GM23248 (cell line): ENCODE measurements around the gene CCDC170. TPM values are rescaled to one million over a fixed set of nuclear protein-coding genes. Genes with fewer than 3 reads are reported as not detected.
"Not testable (repeated sequence)": the region's sequence is repeated elsewhere in the genome, so short reads cannot be mapped to it uniquely, and the experiment has no call there.

Experiments used
- DNase-seq: peaks from one replicate; pipeline ENCODE4 v3.0.0-alpha.2; 2015
- H2AFZ ChIP-seq: fragments of 200-600 bp; sonication (generic); 2 replicates; pipeline ENCODE4 v1.6.1; 2016; ENCODE audit warnings: antibody characterized with exemption
- H3F3A ChIP-seq: fragments of 200-600 bp; sonication (generic); 2 replicates; pipeline ENCODE4 v1.6.1; 2016; ENCODE audit warnings: mild to moderate bottlenecking, antibody characterized with exemption, mixed run types; ENCODE audit not compliant: insufficient read depth
- H3K27ac ChIP-seq: fragments of 200-600 bp; sonication (generic); 2 replicates; pipeline ENCODE4 v1.5.1; 2016; ENCODE audit warnings: mild to moderate bottlenecking
- H3K27me3 ChIP-seq: fragments of 200-600 bp; sonication (generic); replicated peaks from 2 replicates; pipeline ENCODE4 v1.6.1; 2016; ENCODE audit warnings: mild to moderate bottlenecking; ENCODE audit not compliant: insufficient read depth
- H3K36me3 ChIP-seq: fragments of 200-600 bp; sonication (generic); 2 replicates; pipeline ENCODE4 v1.6.1; 2016; ENCODE audit warnings: low read depth, mild to moderate bottlenecking
- H3K4me1 ChIP-seq: fragments of 200-600 bp; sonication (generic); 2 replicates; pipeline ENCODE4 v1.6.1; 2016; ENCODE audit warnings: mild to moderate bottlenecking; ENCODE audit not compliant: insufficient read depth
- H3K4me2 ChIP-seq: fragments of 200-600 bp; sonication (generic); one replicate; pipeline ENCODE4 v1.6.1; 2016; ENCODE audit warnings: mild to moderate bottlenecking; ENCODE audit not compliant: unreplicated experiment
- H3K4me3 ChIP-seq: fragments of 200-600 bp; sonication (generic); 2 replicates; pipeline ENCODE4 v1.5.1; 2016; ENCODE audit warnings: mild to moderate bottlenecking
- H3K79me2 ChIP-seq: fragments of 200-600 bp; sonication (generic); 2 replicates; pipeline ENCODE4 v1.6.1; 2016; ENCODE audit warnings: mild to moderate bottlenecking; ENCODE audit not compliant: insufficient read depth
- H3K9ac ChIP-seq: fragments of 200-600 bp; sonication (generic); 2 replicates; pipeline ENCODE4 v1.6.1; 2016; ENCODE audit warnings: mild to moderate bottlenecking
- H3K9me2 ChIP-seq: fragments of 200-600 bp; sonication (generic); 2 replicates; pipeline ENCODE4 v1.6.1; 2016; ENCODE audit warnings: mixed run types, mild to moderate bottlenecking, moderate library complexity; ENCODE audit not compliant: insufficient read depth
- H3K9me3 ChIP-seq: fragments of 200-600 bp; sonication (generic); one replicate; pipeline ENCODE4 v1.6.1; 2017; ENCODE audit warnings: low read depth
- H4K20me1 ChIP-seq: fragments of 200-600 bp; sonication (generic); 2 replicates; pipeline ENCODE4 v1.6.0; 2016; ENCODE audit not compliant: insufficient read depth
- EZH2 ChIP-seq: fragments of 200-600 bp; sonication (generic); IDR thresholded peaks from 2 replicates; pipeline ENCODE4 v1.6.1; 2018; ENCODE audit warnings: antibody characterized with exemption, mild to moderate bottlenecking; ENCODE audit not compliant: insufficient read depth, poor library complexity, severe bottlenecking
- EZH2phosphoT487 ChIP-seq: fragments of 200-600 bp; sonication (generic); IDR thresholded peaks from 2 replicates; pipeline ENCODE4 v1.6.1; 2018; ENCODE audit warnings: antibody characterized with exemption, moderate library complexity, mild to moderate bottlenecking, low read depth; ENCODE audit not compliant: insufficient read depth
- whole genome bisulfite sequencing, 2 experiments: methylation state at CpG; one replicate each; pipeline ENCODE4 v1.1.6; 2015 to 2017; ENCODE audit warnings: low lambda C conversion rate in 2 of 2, low coverage in 1 of 2; ENCODE audit errors: missing lambda C conversion rate in 2 of 2; 5-methylcytosine and 5-hydroxymethylcytosine counted together
- in situ Hi-C: fragments of 300-500 bp; cut with MboI; formaldehyde crosslinking; loops from 2 replicates; pipeline ENCODE4 v1.15.0; 2020
- polyA plus RNA-seq: library from polyadenylated mRNA; unstranded; fragments of >200 nt; fragmentation: Nextera tagmentation; extraction: Ambion mirVana; gene quantifications from 2 replicates; pipeline ENCODE4 v1.2.1, GENCODE V29; 2016
- total RNA-seq: library from RNA; depleted of rRNA; stranded (reverse); fragments of >200 nt; shearing (Covaris generic); gene quantifications from 2 replicates; pipeline ENCODE4 v1.2.3, GENCODE V29; 2014; rRNA removed

Gene CCDC170, protein sequence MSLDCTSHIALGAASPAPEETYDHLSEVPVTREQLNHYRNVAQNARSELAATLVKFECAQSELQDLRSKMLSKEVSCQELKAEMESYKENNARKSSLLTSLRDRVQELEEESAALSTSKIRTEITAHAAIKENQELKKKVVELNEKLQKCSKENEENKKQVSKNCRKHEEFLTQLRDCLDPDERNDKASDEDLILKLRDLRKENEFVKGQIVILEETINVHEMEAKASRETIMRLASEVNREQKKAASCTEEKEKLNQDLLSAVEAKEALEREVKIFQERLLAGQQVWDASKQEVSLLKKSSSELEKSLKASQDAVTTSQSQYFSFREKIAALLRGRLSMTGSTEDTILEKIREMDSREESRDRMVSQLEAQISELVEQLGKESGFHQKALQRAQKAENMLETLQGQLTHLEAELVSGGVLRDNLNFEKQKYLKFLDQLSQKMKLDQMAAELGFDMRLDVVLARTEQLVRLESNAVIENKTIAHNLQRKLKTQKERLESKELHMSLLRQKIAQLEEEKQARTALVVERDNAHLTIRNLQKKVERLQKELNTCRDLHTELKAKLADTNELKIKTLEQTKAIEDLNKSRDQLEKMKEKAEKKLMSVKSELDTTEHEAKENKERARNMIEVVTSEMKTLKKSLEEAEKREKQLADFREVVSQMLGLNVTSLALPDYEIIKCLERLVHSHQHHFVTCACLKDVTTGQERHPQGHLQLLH
- total RNA-seq (0.11 TPM in 1 of 2 replicates, not detected in the other), polyA plus RNA-seq (0.27 and 0.49 TPM in 2 replicates)

DNA sequence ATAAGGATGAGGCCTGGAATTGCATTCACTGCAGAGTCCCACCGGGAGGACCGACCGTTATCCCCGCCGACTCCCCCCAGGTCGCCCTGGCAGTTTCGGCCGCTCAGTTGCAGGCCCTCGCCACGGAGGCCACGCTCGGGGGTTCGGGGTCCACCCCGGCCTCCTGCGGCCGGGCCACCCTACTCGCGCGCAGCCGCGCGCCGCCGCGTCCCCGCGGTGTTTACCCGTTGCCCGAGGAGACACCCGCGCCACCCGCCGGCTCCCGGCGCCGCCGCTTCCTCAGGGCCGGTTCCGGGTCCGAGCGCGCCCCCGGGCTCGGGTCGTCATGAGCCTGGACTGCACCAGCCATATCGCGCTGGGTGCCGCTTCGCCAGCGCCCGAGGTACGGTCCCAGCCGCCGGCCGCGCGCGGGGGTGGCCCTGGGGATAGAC, at the start of gene CCDC170:
Gene CCDC170, plus strand, starts transcription at position 214 of the 431 bp plus-strand sequence. Its CDS starts 112 bp downstream, at position 326.
- Histone ChIP-seq H3K4me2 (peak within 1 kb of the TSS; percentile 85), H3K4me3 (peak within 1 kb of the TSS; percentile 77), H2AFZ (peak within 1 kb of the TSS; percentile 85), H3K9ac (peak within 1 kb of the TSS; percentile 89), H3F3A (no peaks in the 10 kb centered on the region), H3K79me2 (no peaks in the 10 kb centered on the region), H3K27ac (peak within 1 kb of the TSS; percentile 17), H3K9me3 (no peaks in the 10 kb centered on the region), H3K27me3 (no peaks in the 10 kb centered on the region), H3K4me1 (no peaks in the 10 kb centered on the region; the same call in 1 of the 2 replicates), H3K9me2 (no peaks in the 10 kb centered on the region), H4K20me1 (no peaks in the 10 kb centered on the region), H3K36me3 (no peaks in the 10 kb centered on the region)
- WGBS, 2 experiments: 1% methylated on average over 34 to 37 of the region's 58 CpGs
- no peak for TF ChIP-seq EZH2
- no peak for TF ChIP-seq EZH2phosphoT487
- in situ Hi-C loops: no loop called here
- peak; percentile 63 for DNase-seq

DNA sequence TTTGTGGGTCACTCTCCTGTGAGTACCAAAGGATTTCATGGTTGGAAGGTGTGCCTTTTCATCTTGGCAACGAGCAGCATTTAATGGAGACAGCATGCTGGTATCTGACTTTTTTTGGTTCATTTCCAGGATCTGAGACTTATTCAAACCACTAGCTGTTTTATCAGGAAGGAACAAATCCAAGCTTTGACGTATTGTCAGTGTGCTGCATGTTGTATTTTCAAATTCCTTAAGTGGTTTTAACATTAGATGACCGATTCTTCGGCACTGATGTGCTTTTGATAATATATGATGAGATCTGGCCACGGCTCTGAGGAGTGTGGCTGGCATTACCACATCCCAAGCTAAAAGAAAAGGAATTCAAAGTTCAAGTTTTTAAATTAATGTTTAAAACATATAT, 48.3 kb upstream of the CCDC170 start:
- Histone ChIP-seq H3K4me3 (peak overlapping the region; percentile 31; the same call in 1 of the 2 replicates), H3K9ac (peak overlapping the region; percentile 56), H3K27ac (peak overlapping the region; percentile 87), H4K20me1 (no peaks in the 10 kb centered on the region), H2AFZ (no peak overlapping the region), H3K9me2 (no peaks in the 10 kb centered on the region), H3K27me3 (no peaks in the 10 kb centered on the region), H3K4me1 (peaks cover 40% of the 10 kb centered on the region), H3K36me3 (no peaks in the 10 kb centered on the region), H3K79me2 (peaks cover 85% of the 10 kb centered on the region), H3K9me3 (no peaks in the 10 kb centered on the region), H3K4me2 (peak overlapping the region; percentile 55), H3F3A (peaks cover 49% of the 10 kb centered on the region)
- DNase-seq: peak; percentile 62
- in situ Hi-C loops: no loop called here
- 33 to 39% methylated on average over 5 of the region's 5 CpGs for WGBS, 2 experiments
- TF ChIP-seq EZH2: no peak
- TF ChIP-seq EZH2phosphoT487: no peak

DNA sequence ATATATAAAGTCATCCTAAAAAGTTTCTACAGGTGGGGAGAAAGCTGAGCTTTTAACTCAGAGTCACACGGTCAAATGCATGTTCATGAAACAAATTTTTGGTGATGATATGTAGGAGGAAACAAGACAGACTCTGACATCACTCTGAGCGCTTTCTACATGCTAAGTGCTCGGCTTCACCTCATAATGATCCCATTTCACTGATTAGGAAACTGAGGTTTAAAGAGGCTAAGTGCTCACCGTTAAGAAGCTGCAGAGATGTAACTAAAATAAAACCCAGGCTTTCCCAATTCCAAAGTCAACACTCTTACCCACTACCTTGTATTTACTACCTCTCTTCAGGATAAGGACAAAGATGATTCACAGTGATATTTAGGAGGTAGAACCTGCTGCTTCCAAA, 46.6 kb upstream of the CCDC170 start:
- Histone ChIP-seq H3K4me2 (no peak overlapping the region), H2AFZ (no peak overlapping the region), H3K36me3 (no peaks in the 10 kb centered on the region), H3K9me3 (no peaks in the 10 kb centered on the region), H3K27ac (peak overlapping the region; percentile 87), H3K27me3 (no peaks in the 10 kb centered on the region), H3K4me1 (peaks cover 30% of the 10 kb centered on the region), H3K79me2 (peaks cover 81% of the 10 kb centered on the region), H3K9ac (no peak overlapping the region), H3F3A (peaks cover 41% of the 10 kb centered on the region), H3K4me3 (no peak overlapping the region), H4K20me1 (no peaks in the 10 kb centered on the region), H3K9me2 (no peaks in the 10 kb centered on the region)
- DNase-seq: no peak
- in situ Hi-C loops: no loop called here
- WGBS, 2 experiments: 87 to 88% methylated on average over 4 of the region's 4 CpGs
- no peak for TF ChIP-seq EZH2phosphoT487
- TF ChIP-seq EZH2: no peak

DNA sequence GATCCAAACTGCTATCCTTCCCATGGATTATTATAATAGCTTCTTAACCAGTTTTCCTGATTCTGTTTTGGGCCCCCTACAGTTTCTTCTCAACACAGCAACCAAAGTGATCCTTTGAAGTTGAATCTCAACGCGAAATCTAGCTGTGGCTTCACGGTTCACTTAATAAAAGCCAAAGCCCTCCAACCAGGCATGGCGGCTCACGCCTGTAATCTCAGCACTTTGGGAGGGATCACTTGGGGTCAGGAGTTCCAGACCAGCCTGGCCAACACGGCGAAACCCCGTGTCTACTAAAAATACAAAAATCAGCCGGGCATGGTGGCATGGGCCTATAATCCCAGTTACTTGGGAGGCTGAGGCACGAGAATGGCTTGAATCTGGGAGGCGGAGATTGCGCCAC, 45.2 kb upstream of the CCDC170 start:
- Histone ChIP-seq H2AFZ (no peak overlapping the region), H3K9me2 (no peaks in the 10 kb centered on the region), H3F3A (peaks cover 49% of the 10 kb centered on the region), H3K9ac (no peak overlapping the region), H3K9me3 (no peaks in the 10 kb centered on the region), H3K79me2 (peaks cover 76% of the 10 kb centered on the region), H3K4me1 (peaks cover 32% of the 10 kb centered on the region), H3K27me3 (no peaks in the 10 kb centered on the region), H3K4me3 (no peak overlapping the region), H3K4me2 (no peak overlapping the region), H4K20me1 (no peaks in the 10 kb centered on the region), H3K27ac (no peak overlapping the region), H3K36me3 (no peaks in the 10 kb centered on the region)
- peak; percentile 30 for DNase-seq
- in situ Hi-C loops: no loop called here
- no peak for TF ChIP-seq EZH2
- TF ChIP-seq EZH2phosphoT487: no peak
- 98 to 99% methylated on average over 12 of the region's 12 CpGs for WGBS, 2 experiments

DNA sequence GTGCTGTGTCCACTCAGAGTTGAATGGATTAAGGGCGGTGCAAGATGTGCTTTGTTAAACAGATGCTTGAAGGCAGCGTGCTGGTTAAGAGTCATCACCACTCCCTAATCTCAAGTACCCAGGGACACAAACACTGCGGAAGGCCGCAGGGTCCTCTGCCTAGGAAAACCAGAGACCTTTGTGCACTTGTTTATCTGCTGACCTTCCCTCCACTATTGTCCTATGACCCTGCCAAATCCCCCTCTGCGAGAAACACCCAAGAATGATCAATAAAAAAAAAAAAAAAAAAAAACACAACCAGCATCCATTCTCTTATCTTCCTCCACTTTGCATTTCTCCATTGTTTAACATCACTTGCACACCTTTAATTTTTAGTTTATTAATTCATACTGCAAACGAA, 42.9 kb upstream of the CCDC170 start:
- H3K9me2 ChIP-seq, H3K36me3 ChIP-seq, in situ Hi-C loops, H3K27me3 ChIP-seq, DNase-seq, H3K9me3 ChIP-seq, H4K20me1 ChIP-seq: not testable (repeated sequence)
- Histone ChIP-seq H3K4me1 (peaks cover 24% of the 10 kb centered on the region), H3K4me3 (peak overlapping the region; percentile 86), H3F3A (peaks cover 30% of the 10 kb centered on the region), H3K9ac (peak overlapping the region; percentile 80), H3K79me2 (peaks cover 77% of the 10 kb centered on the region), H3K27ac (peak overlapping the region; percentile 54), H2AFZ (peak overlapping the region; percentile 82), H3K4me2 (peak overlapping the region; percentile 97)
- WGBS, 2 experiments: 5 to 16% methylated on average over 6 of the region's 6 CpGs
